IMR-90 (cell line): ENCODE measurements around the gene RNF223. TPM values are rescaled to one million over a fixed set of nuclear protein-coding genes. Genes with fewer than 3 reads are reported as not detected.

Experiments used
- BHLHE40 ChIP-seq: fragments of 150-350 bp; IDR thresholded peaks from 2 replicates; pipeline ENCODE4 v1.6.1; 2016; ENCODE audit warnings: mild to moderate bottlenecking, low read depth, low read length
- MAFK ChIP-seq: IDR thresholded peaks from 2 replicates; pipeline ENCODE4 v1.6.1; 2012; ENCODE audit warnings: low read depth, low read length, improper control_type of control experiment
- POLR2A ChIP-seq: IDR thresholded peaks from 2 replicates; pipeline ENCODE4 v1.6.1; 2012; ENCODE audit warnings: mild to moderate bottlenecking, low read depth, low read length
- RCOR1 ChIP-seq: IDR thresholded peaks from 2 replicates; pipeline ENCODE4 v1.6.1; 2012; ENCODE audit warnings: mild to moderate bottlenecking, low read length, improper control_type of control experiment; ENCODE audit not compliant: insufficient replicate concordance
- polyA plus RNA-seq, 3 experiments: library from polyadenylated mRNA; depleted of rRNA; stranded (reverse); fragments of >200 nt; gene quantifications; 2 replicates each; pipeline ENCODE4 v1.2.3, GENCODE V29; 2012; ENCODE audit warnings: low replicate concordance in 1 of 3
- total RNA-seq: library from RNA; depleted of rRNA; stranded (reverse); fragments of >200 nt; gene quantifications from 2 replicates; pipeline ENCODE4 v1.2.3, GENCODE V29; 2012

The RNF223 gene
- total and polyA plus RNA-seq, 2 of the 4 experiments (the other 2 are of a cell fraction), result not detected

- TF ChIP-seq MAFK, result no peak
- peak; percentile 57; the same call in 1 of the 2 replicates for TF ChIP-seq BHLHE40
- peak; percentile 43 for TF ChIP-seq POLR2A
- TF ChIP-seq RCOR1, result peak; percentile 53
These were observed 9.9 kb downstream of the RNF223 start (continued) for GRCh38 chr1:1063945-1064831.
